Measurements from ENCODE around the gene UCP2.
A peak's percentile ranks its signal among the peaks of the same experiment; 100 is the strongest.
"Not testable (repeated sequence)": the region's sequence is repeated elsewhere in the genome, so short reads cannot be mapped to it uniquely, and the experiment has no call there.

Gene UCP2

GRCh38 chr11:73990730-73991129 is 8.1 kb upstream of the UCP2 start:
- no peak for DNase-seq

GRCh38 chr11:73989156-73989555 is 6.5 kb upstream of the UCP2 start:
- DNase-seq: no peak

GRCh38 chr11:73988227-73988626 is 5.6 kb upstream of the UCP2 start:
- no peak for DNase-seq

GRCh38 chr11:73985661-73986060 is 3.0 kb upstream of the UCP2 start:
- not testable (repeated sequence) for DNase-seq

GRCh38 chr11:73983741-73984538 is 1.3 kb upstream of the UCP2 start:
- peak; percentile 41 for DNase-seq

GRCh38 chr11:73982990-73983740 is 522 bp upstream of the UCP2 start:
- DNase-seq: peak; percentile 96

GRCh38 chr11:73981051-73981805 is 1.4 kb downstream of the UCP2 start:
- DNase-seq: no peak

- no peak for DNase-seq
These were observed 2.4 kb downstream of the UCP2 start for GRCh38 chr11:73980001-73980961.

GRCh38 chr11:73978576-73979086 is 4.0 kb downstream of the UCP2 start:
- no peak for DNase-seq

- DNase-seq: no peak
These were observed 4.7 kb downstream of the UCP2 start for GRCh38 chr11:73977856-73978519.

GRCh38 chr11:73976451-73977151 is 6.0 kb downstream of the UCP2 start:
- DNase-seq: no peak

GRCh38 chr11:73975479-73975757 is 7.2 kb downstream of the UCP2 start:
- DNase-seq: no peak

- no peak for DNase-seq
These were observed 7.8 kb downstream of the UCP2 start for GRCh38 chr11:73974604-73975478.

GRCh38 chr11:73972620-73973449 is 9.8 kb downstream of the UCP2 start:
- no peak for DNase-seq

- DNase-seq: no peak
These were observed 10.5 kb downstream of the UCP2 start for GRCh38 chr11:73972187-73972586.

- no peak for DNase-seq
These were observed 11.4 kb downstream of the UCP2 start for GRCh38 chr11:73971175-73971719.

GRCh38 chr11:73969991-73970800 is 12.4 kb downstream of the UCP2 start:
- DNase-seq: no peak

GRCh38 chr11:73969091-73969490 is 13.6 kb downstream of the UCP2 start:
- DNase-seq: no peak
